H9 (cell line): Measurements from ENCODE around the gene ZNRF1. TPM values are rescaled to one million over a fixed set of nuclear protein-coding genes. Genes with fewer than 3 reads are reported as not detected.

Experiments
- DNase-seq: peaks from one replicate; pipeline ENCODE4 v3.0.0-alpha.2; 2017
- H2AFZ ChIP-seq: one replicate; pipeline ENCODE4 v1.6.1; 2013; ENCODE audit warnings: mild to moderate bottlenecking, low read length, control low read depth, moderate library complexity
- H2AK5ac ChIP-seq: 2 replicates; pipeline ENCODE4 v1.6.1; 2013; ENCODE audit warnings: low read length, control low read depth, mixed read lengths; ENCODE audit not compliant: insufficient read length
- H2BK120ac ChIP-seq: one replicate; pipeline ENCODE4 v1.6.1; 2013; ENCODE audit warnings: low read depth, mild to moderate bottlenecking, low read length, control low read depth, inconsistent platforms; ENCODE audit not compliant: poor library complexity, severe bottlenecking
- H2BK12ac ChIP-seq: 2 replicates; pipeline ENCODE4 v1.6.1; 2013; ENCODE audit warnings: low read length, control low read depth, mixed read lengths, low read depth; ENCODE audit not compliant: insufficient read length
- H2BK15ac ChIP-seq: 2 replicates; pipeline ENCODE4 v1.6.1; 2013; ENCODE audit warnings: low read depth, low read length, control low read depth
- H2BK20ac ChIP-seq: one replicate; pipeline ENCODE4 v1.6.1; 2013; ENCODE audit warnings: low read depth, mild to moderate bottlenecking, low read length, control low read depth, inconsistent platforms; ENCODE audit not compliant: poor library complexity, severe bottlenecking
- H2BK5ac ChIP-seq: 2 replicates; pipeline ENCODE4 v1.6.1; 2013; ENCODE audit warnings: low read length, control low read depth, mixed read lengths; ENCODE audit not compliant: insufficient read length
- H3K14ac ChIP-seq: 2 replicates; pipeline ENCODE4 v1.6.1; 2013; ENCODE audit warnings: low read length, control low read depth; ENCODE audit not compliant: insufficient read depth
- H3K18ac ChIP-seq: 2 replicates; pipeline ENCODE4 v1.6.1; 2013; ENCODE audit warnings: low read depth, mild to moderate bottlenecking, mixed read lengths, low read length, control low read depth; ENCODE audit not compliant: insufficient read length
- H3K23ac ChIP-seq: 2 replicates; pipeline ENCODE4 v1.6.1; 2013; ENCODE audit warnings: low read length, control low read depth, mixed read lengths, low read depth; ENCODE audit not compliant: insufficient read length
- H3K23me2 ChIP-seq: 2 replicates; pipeline ENCODE4 v1.6.1; 2013; ENCODE audit warnings: low read depth, mild to moderate bottlenecking, mixed read lengths, low read length, control low read depth; ENCODE audit not compliant: insufficient read length, poor library complexity, severe bottlenecking
- H3K27ac ChIP-seq: 2 replicates; pipeline ENCODE4 v1.5.1; 2013; ENCODE audit warnings: low read length, control low read depth, mixed read lengths, low read depth; ENCODE audit not compliant: insufficient read length
- H3K27me3 ChIP-seq: 2 replicates; pipeline ENCODE4 v1.6.1; 2013; ENCODE audit warnings: low read length, control low read depth, inconsistent platforms; ENCODE audit not compliant: insufficient read depth
- H3K4ac ChIP-seq: 2 replicates; pipeline ENCODE4 v1.6.1; 2013; ENCODE audit warnings: low read depth, mild to moderate bottlenecking, control low read depth, inconsistent platforms, low read length, moderate library complexity
- H3K4me1 ChIP-seq: 2 replicates; pipeline ENCODE4 v1.6.1; 2013; ENCODE audit warnings: low read length, control low read depth, inconsistent platforms; ENCODE audit not compliant: insufficient read depth
- H3K4me2 ChIP-seq: 2 replicates; pipeline ENCODE4 v1.6.1; 2013; ENCODE audit warnings: low read length, control low read depth, mixed read lengths; ENCODE audit not compliant: insufficient read length, insufficient read depth
- H3K56ac ChIP-seq: 2 replicates; pipeline ENCODE4 v1.6.1; 2013; ENCODE audit warnings: low read depth, mild to moderate bottlenecking, mixed read lengths, low read length, control low read depth; ENCODE audit not compliant: insufficient read length
- H3K79me1 ChIP-seq: 2 replicates; pipeline ENCODE4 v1.6.1; 2013; ENCODE audit warnings: low read depth, mild to moderate bottlenecking, moderate library complexity, low read length, control low read depth, inconsistent platforms; ENCODE audit not compliant: insufficient read depth, poor library complexity, severe bottlenecking
- H3K79me2 ChIP-seq: 2 replicates; pipeline ENCODE4 v1.6.1; 2013; ENCODE audit warnings: low read length, control low read depth, inconsistent platforms; ENCODE audit not compliant: insufficient read depth
- H3K9ac ChIP-seq: 2 replicates; pipeline ENCODE4 v1.6.1; 2013; ENCODE audit warnings: low read length, control low read depth, mixed read lengths; ENCODE audit not compliant: insufficient read length; ENCODE audit errors: extremely low read depth
- H3K9me3 ChIP-seq: one replicate; pipeline ENCODE4 v1.6.1; 2013; ENCODE audit warnings: low read depth, low read length, inconsistent platforms; ENCODE audit not compliant: control insufficient read depth
- H3T11ph ChIP-seq: one replicate; pipeline ENCODE4 v1.6.1; 2013; ENCODE audit warnings: mild to moderate bottlenecking, low read length, control low read depth, inconsistent platforms
- H4K20me1 ChIP-seq: one replicate; pipeline ENCODE4 v1.6.1; 2013; ENCODE audit not compliant: control insufficient read depth, insufficient read length, insufficient read depth
- H4K5ac ChIP-seq: 2 replicates; pipeline ENCODE4 v1.6.1; 2013; ENCODE audit warnings: low read depth, mild to moderate bottlenecking, mixed read lengths, low read length, control low read depth; ENCODE audit not compliant: insufficient read length
- H4K8ac ChIP-seq: replicated peaks from 2 replicates; pipeline ENCODE4 v1.6.1; 2013; ENCODE audit warnings: low read length, control low read depth, mixed read lengths, low read depth; ENCODE audit not compliant: insufficient read length
- H4K91ac ChIP-seq: 2 replicates; pipeline ENCODE4 v1.6.1; 2013; ENCODE audit warnings: low read depth, mild to moderate bottlenecking, moderate library complexity, mixed read lengths, low read length, control low read depth; ENCODE audit not compliant: insufficient read length
- H3K27ac Mint-ChIP-seq, 3 experiments: 2 replicates in 2 of 3; 3 replicates in 1 of 3; pipeline ENCODE4 v1.8.0; 2020 to 2021; ENCODE audit warnings: mixed read lengths in 3 of 3, mild to moderate bottlenecking in 1 of 3, moderate library complexity in 1 of 3
- H3K27me3 Mint-ChIP-seq: 2 replicates; pipeline ENCODE4 v1.8.0; 2021; ENCODE audit warnings: low read depth, mild to moderate bottlenecking, moderate library complexity, mixed read lengths
- H3K36me3 Mint-ChIP-seq, 3 experiments: 2 replicates in 2 of 3; 3 replicates in 1 of 3; pipeline ENCODE4 v1.8.0; 2020 to 2021; ENCODE audit warnings: low read depth in 3 of 3, mixed read lengths in 3 of 3; ENCODE audit not compliant: insufficient read depth in 1 of 3
- H3K4me1 Mint-ChIP-seq, 2 experiments: 2 replicates each; pipeline ENCODE4 v1.8.0; 2020; ENCODE audit warnings: mixed read lengths in 2 of 2
- H3K4me3 Mint-ChIP-seq, 2 experiments: 2 replicates in 1 of 2; 3 replicates in 1 of 2; pipeline ENCODE4 v1.8.0; 2020 to 2021; ENCODE audit warnings: mild to moderate bottlenecking in 2 of 2, mixed read lengths in 2 of 2, moderate library complexity in 1 of 2
- H3K9me3 Mint-ChIP-seq, 2 experiments: 2 replicates in 1 of 2; 3 replicates in 1 of 2; pipeline ENCODE4 v1.8.0; 2020; ENCODE audit warnings: mild to moderate bottlenecking in 2 of 2, mixed read lengths in 2 of 2, moderate library complexity in 1 of 2
- CTCF ChIP-seq: fragments of 200-600 bp; sonication (generic); conservative IDR thresholded peaks from 3 replicates; pipeline ENCODE4 v1.8.0; 2021; ENCODE audit warnings: antibody characterized with exemption, mild to moderate bottlenecking
- WGBS: extraction: QIAGEN DNeasy Blood & Tissue Kit; methylation state at CpG from one replicate; pipeline ENCODE4 v1.1.7; 2013; ENCODE audit warnings: missing lambda C conversion rate, low lambda C conversion rate, mixed read lengths; ENCODE audit not compliant: insufficient read length; ENCODE audit errors: extremely low coverage; 5-methylcytosine and 5-hydroxymethylcytosine counted together
- total RNA-seq: library from RNA; stranded (reverse); gene quantifications from 2 replicates; pipeline ENCODE4 v1.2.1, GENCODE V29; 2021

Gene ZNRF1
- total RNA-seq, 1 experiment from 2014 or later, result 49.6 TPM

- H3K9ac ChIP-seq, result no peak overlapping the region
- DNase-seq, result no peak
- no peaks in the 10 kb centered on the region for H3K23me2 ChIP-seq
- Mint-ChIP-seq H3K9me3 (peaks cover 10 to 14% of the 10 kb centered on the region in 2 experiments), H3K4me3 (peak overlapping the region; percentile 72 to 73; a peak in 3 of 5 replicates), H3K36me3 (peaks cover 4 to 7% (median 5%) of the 10 kb centered on the region in 3 experiments), H3K27me3 (peaks cover 3% of the 10 kb centered on the region; the same call in 1 of the 2 replicates), H3K27ac (peak overlapping the region; percentile 94 to 97 (median 95)), H3K4me1 (peaks cover 43 to 60% of the 10 kb centered on the region in 2 experiments)
- H4K8ac ChIP-seq, result no peak overlapping the region
- H4K20me1 ChIP-seq, result no peaks in the 10 kb centered on the region
- no peak overlapping the region for H3K18ac ChIP-seq
- H3K79me1 ChIP-seq, result no peaks in the 10 kb centered on the region
- no peaks in the 10 kb centered on the region for H3K79me2 ChIP-seq
- H2BK120ac ChIP-seq, result no peak overlapping the region
- peaks cover 6% of the 10 kb centered on the region; the same call in 1 of the 2 replicates for H3K4me1 ChIP-seq
- H4K5ac ChIP-seq, result no peak overlapping the region
- no peak overlapping the region for H3K4me2 ChIP-seq
- H2AK5ac ChIP-seq, result no peak overlapping the region
- no peak overlapping the region for H2BK12ac ChIP-seq
- H2BK15ac ChIP-seq, result no peak overlapping the region
- no peaks in the 10 kb centered on the region for H3K9me3 ChIP-seq
- no peak overlapping the region for H3T11ph ChIP-seq
- no peak overlapping the region for H4K91ac ChIP-seq
- no peaks in the 10 kb centered on the region for H3K27me3 ChIP-seq
- no peak overlapping the region for H3K14ac ChIP-seq
- H2BK5ac ChIP-seq, result no peak overlapping the region
- H2AFZ ChIP-seq, result no peak overlapping the region
- no CpG with 5 or more reads among the region's 3 CpGs for WGBS
- H3K4ac ChIP-seq, result no peak overlapping the region
- H2BK20ac ChIP-seq, result no peak overlapping the region
- no peak overlapping the region for H3K27ac ChIP-seq
- no peak overlapping the region for H3K56ac ChIP-seq
- H3K23ac ChIP-seq, result no peak overlapping the region
- TF ChIP-seq CTCF, result no peak
These were observed 118.1 kb downstream of the ZNRF1 start for GRCh38 chr16:75116911-75117245.
